Mesothelial cell of epicardium (in vitro differentiated cells): ENCODE measurements around the gene GRIA3. TPM values are rescaled to one million over a fixed set of nuclear protein-coding genes. Genes with fewer than 3 reads are reported as not detected.

Source experiments
- DNase-seq, 2 experiments: peaks; one replicate each; pipeline ENCODE4 v3.0.0; 2021; ENCODE audit warnings: low spot score in 2 of 2; ENCODE audit not compliant: unreplicated experiment in 2 of 2
- H3K27ac Mint-ChIP-seq: 2 replicates; pipeline ENCODE4 v1.8.0; 2021; ENCODE audit warnings: mixed read lengths
- H3K27me3 Mint-ChIP-seq: 2 replicates; pipeline ENCODE4 v1.8.0; 2021; ENCODE audit warnings: low read depth, mixed read lengths
- H3K36me3 Mint-ChIP-seq: 2 replicates; pipeline ENCODE4 v1.8.0; 2021; ENCODE audit warnings: mixed read lengths
- H3K4me1 Mint-ChIP-seq: 2 replicates; pipeline ENCODE4 v1.8.0; 2021; ENCODE audit warnings: mixed read lengths
- H3K4me3 Mint-ChIP-seq: 2 replicates; pipeline ENCODE4 v1.8.0; 2021; ENCODE audit warnings: mild to moderate bottlenecking, moderate library complexity, mixed read lengths
- H3K9me3 Mint-ChIP-seq: 2 replicates; pipeline ENCODE4 v1.8.0; 2021; ENCODE audit warnings: mixed read lengths
- total RNA-seq: library from RNA; stranded (reverse); gene quantifications from 3 replicates; pipeline ENCODE4 v1.2.1, GENCODE V29; 2021
- TF ChIP-seq, protein P1 (sequence below): fragments of 200-600 bp; sonication (generic); IDR thresholded peaks from one replicate; pipeline ENCODE4 v1.5.0; 2021; ENCODE audit warnings: antibody characterized with exemption; ENCODE audit not compliant: unreplicated experiment

The GRIA3 gene
- total RNA-seq, 1 donor from 2014 or later, result 1.9 TPM

DNA sequence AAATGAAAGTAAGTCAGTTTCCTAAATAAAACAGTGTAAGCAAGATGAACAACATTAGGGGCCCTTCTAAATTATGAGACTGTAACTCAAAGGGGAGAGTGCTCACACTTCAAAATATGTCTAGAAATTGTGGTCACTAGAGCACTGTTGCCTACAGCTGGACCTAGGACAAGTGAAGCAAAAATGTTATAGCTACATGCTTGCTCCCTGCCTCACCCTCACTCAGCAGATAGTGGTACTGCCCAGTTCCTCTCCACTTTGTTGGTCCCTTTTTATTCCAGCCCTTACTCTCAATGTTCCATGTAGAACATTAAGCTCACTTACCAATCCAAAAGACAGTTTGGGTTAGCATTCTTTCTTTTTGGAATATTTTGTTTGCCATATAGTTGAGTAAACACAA is 147.3 kb downstream of the GRIA3 start:
- TF ChIP-seq, protein P1, sequence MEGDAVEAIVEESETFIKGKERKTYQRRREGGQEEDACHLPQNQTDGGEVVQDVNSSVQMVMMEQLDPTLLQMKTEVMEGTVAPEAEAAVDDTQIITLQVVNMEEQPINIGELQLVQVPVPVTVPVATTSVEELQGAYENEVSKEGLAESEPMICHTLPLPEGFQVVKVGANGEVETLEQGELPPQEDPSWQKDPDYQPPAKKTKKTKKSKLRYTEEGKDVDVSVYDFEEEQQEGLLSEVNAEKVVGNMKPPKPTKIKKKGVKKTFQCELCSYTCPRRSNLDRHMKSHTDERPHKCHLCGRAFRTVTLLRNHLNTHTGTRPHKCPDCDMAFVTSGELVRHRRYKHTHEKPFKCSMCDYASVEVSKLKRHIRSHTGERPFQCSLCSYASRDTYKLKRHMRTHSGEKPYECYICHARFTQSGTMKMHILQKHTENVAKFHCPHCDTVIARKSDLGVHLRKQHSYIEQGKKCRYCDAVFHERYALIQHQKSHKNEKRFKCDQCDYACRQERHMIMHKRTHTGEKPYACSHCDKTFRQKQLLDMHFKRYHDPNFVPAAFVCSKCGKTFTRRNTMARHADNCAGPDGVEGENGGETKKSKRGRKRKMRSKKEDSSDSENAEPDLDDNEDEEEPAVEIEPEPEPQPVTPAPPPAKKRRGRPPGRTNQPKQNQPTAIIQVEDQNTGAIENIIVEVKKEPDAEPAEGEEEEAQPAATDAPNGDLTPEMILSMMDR, result no peak
- Mint-ChIP-seq H3K36me3 (no peaks in the 10 kb centered on the region), H3K9me3 (peaks cover 3% of the 10 kb centered on the region), H3K4me1 (no peaks in the 10 kb centered on the region), H3K4me3 (no peak overlapping the region), H3K27me3 (peaks cover 2% of the 10 kb centered on the region), H3K27ac (no peak overlapping the region)
- no peak for DNase-seq

DNA sequence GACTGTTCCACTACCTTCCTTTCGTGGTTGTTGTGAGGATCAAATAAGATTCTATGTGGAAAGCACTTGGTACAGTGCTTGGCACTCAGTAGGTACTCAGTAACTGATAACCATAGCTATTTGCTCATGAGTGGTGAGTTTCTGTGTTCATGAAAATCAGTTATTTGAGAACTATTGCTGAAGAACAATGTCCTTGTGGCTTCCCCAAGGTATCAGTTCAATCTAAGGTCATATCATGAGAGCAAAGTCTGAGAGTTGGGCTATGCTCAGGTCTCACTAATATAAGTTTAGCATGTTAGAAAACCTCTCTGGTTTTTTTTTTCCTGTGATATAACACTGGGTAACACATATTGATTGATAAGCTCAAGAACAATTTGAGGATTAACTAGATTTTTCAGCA is 147.8 kb downstream of the GRIA3 start:
- peaks cover 6% of the 10 kb centered on the region for H3K9me3 Mint-ChIP-seq
- no peaks in the 10 kb centered on the region for H3K27me3 Mint-ChIP-seq
- DNase-seq, result no peak
- no peak overlapping the region for H3K4me3 Mint-ChIP-seq
- H3K4me1 Mint-ChIP-seq, result no peaks in the 10 kb centered on the region
- no peak overlapping the region for H3K27ac Mint-ChIP-seq
- TF ChIP-seq, protein P1, result no peak
- H3K36me3 Mint-ChIP-seq, result no peaks in the 10 kb centered on the region

DNA sequence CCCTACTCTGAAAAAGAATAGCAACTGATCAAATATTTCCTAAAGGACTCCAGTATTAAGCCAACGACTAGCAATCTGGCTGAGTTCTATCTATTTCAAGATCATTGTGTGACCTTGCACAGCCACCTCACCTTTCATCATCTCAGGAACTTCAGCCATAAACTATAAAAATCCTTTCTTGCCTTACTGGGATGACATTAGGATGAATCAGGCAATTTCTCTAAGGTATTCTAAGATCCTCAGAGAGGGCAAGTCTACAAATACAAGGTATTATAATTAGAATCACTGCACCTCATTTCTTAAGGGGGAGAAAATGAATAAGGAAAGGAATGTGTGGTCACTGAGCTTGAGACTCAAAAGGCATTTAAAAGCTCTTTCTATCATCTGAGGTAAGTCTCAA is 152.6 kb downstream of the GRIA3 start:
- TF ChIP-seq, protein P1, result no peak
- H3K4me1 Mint-ChIP-seq, result no peaks in the 10 kb centered on the region
- no peak overlapping the region for H3K27ac Mint-ChIP-seq
- DNase-seq, result no peak
- no peak overlapping the region for H3K4me3 Mint-ChIP-seq
- peaks cover 13% of the 10 kb centered on the region for H3K9me3 Mint-ChIP-seq
- H3K36me3 Mint-ChIP-seq, result no peaks in the 10 kb centered on the region
- no peaks in the 10 kb centered on the region for H3K27me3 Mint-ChIP-seq

DNA sequence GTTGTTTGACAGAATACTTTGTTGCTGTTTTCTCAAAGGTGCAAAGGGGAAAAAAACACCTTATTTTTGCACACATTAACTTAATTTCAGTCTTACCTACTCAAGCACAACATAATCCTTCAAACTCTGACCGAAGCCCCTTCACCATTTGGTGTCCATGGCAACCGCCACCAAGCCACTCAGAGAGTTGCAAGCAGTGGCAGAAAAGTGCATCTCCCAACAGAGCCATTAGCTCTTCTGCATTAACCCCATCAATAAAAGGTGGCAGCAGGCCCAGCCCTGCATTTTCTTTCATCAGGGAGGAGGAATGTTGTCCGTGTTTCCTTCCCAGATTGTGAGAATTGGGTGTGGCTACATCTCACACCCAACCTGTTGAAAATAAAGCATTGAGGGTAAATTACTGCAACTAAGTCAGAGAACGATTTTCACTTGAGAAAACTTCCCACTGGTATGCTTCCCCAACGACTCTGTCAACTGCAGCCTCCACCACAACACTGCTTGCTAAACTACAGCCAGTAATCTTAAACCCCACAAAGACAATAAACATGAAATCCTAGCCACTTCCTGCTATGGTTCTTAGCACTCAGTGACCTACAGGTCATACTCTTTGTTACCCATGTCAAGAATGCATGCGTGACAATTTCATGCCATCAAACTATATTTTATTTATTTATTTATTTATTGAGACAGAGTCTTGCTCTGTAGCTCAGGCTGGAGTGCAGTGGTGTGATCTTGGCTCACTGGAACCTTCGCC is 154.0 kb downstream of the GRIA3 start:
- no peak overlapping the region for H3K4me3 Mint-ChIP-seq
- TF ChIP-seq, protein P1, result no peak
- no peaks in the 10 kb centered on the region for H3K27me3 Mint-ChIP-seq
- peaks cover 15% of the 10 kb centered on the region for H3K9me3 Mint-ChIP-seq
- H3K27ac Mint-ChIP-seq, result no peak overlapping the region
- H3K4me1 Mint-ChIP-seq, result no peaks in the 10 kb centered on the region
- H3K36me3 Mint-ChIP-seq, result no peaks in the 10 kb centered on the region
- DNase-seq, result no peak

DNA sequence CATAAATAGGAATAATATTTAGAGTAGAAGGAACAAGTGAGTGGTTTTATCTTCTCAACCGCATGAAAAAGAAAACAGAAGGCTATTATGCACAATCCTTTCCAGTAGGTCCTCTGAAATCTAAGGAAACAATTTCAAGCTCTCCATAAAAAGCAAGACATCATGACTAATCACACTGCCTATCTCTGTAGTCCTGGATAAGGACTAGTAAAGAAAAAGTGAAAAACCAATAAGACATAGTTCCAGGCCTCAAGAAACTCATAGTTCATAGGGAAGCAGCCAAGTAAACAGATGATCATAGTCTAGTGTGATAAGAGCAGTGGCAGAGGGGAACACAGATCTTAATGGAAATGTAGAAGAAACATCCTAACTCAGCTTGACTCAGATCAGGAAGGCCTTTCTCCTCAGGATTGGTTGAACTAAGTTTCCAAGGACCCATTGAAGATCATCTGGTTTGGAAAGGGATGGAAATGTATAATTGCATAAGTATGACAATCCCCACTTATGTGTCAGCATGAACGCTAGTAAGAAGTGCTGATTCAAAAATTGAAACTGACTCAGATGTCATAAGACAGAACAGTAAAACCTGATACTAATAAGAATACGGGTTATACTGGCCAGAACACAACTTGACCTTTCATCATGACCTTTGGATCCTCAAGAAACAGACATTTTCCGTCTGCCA is 155.3 kb downstream of the GRIA3 start:
- H3K4me3 Mint-ChIP-seq, result no peak overlapping the region
- H3K27ac Mint-ChIP-seq, result no peak overlapping the region
- no peaks in the 10 kb centered on the region for H3K27me3 Mint-ChIP-seq
- no peaks in the 10 kb centered on the region for H3K36me3 Mint-ChIP-seq
- DNase-seq, result no peak
- H3K4me1 Mint-ChIP-seq, result no peaks in the 10 kb centered on the region
- peaks cover 22% of the 10 kb centered on the region for H3K9me3 Mint-ChIP-seq
- TF ChIP-seq, protein P1, result no peak
